Breast epithelium (tissue), 3 donors: Measurements from ENCODE around the gene CCDC85B.

Source experiments
- CTCF ChIP-seq, 3 donors: fragments of 450-650 bp; IDR thresholded peaks; one replicate each; pipeline ENCODE4 v1.5.1; 2016 to 2017; ENCODE audit warnings: antibody characterized with exemption in 3 of 3, mild to moderate bottlenecking in 3 of 3, moderate library complexity in 3 of 3
- POLR2A ChIP-seq: fragments of 450-650 bp; IDR thresholded peaks from one replicate; pipeline ENCODE4 v1.6.1; 2016; ENCODE audit warnings: antibody characterized with exemption, mild to moderate bottlenecking, moderate library complexity

DNA sequence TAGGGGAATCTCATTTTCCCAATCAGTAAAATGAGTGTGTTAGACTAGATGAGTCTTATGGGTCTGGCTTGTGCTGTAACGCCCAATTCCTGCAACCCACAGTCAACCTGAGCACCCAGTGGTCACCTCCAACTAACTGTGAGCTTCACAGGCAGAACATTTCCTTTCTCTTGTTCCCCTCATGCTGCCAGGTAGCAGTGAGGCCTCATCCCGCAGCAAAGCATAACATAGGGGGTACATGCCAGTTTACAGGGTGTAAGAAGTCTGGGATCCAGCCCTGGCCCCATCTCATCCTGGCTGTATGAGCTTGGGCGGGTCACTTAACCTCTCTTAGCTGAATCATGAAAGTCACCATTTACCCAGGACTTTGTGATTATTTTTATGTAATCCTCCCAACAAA lies 21.6 kb upstream of the CCDC85B start:
- TF ChIP-seq CTCF (IDR thresholded peaks at IDR 0.05) (no peak), POLR2A (no peak)
